Liver (tissue), 9 donors: ENCODE results near the gene MAP4K2. TPM values are rescaled to one million over a fixed set of nuclear protein-coding genes. Genes with fewer than 3 reads are reported as not detected.
A peak's percentile ranks its signal among the peaks of the same experiment; 100 is the strongest.

Experiments used
- DNase-seq: peaks from one replicate; pipeline ENCODE4 v3.0.0-alpha.2; 2017; ENCODE audit warnings: low spot score
- H3K27ac ChIP-seq, 2 donors: one replicate each; pipeline ENCODE4 v1.7.0; 2013; ENCODE audit warnings: inconsistent platforms in 2 of 2, low read length in 2 of 2, control low read depth in 1 of 2, low read depth in 1 of 2, mild to moderate bottlenecking in 1 of 2
- H3K27me3 ChIP-seq, 4 donors: one replicate each; pipeline versions ENCODE4 v1.6.1 to v1.7.0; 2013; ENCODE audit warnings: low read length in 3 of 4, inconsistent platforms in 1 of 4, mild to moderate bottlenecking in 1 of 4, moderate library complexity in 1 of 4; ENCODE audit not compliant: control insufficient read depth in 4 of 4, insufficient read depth in 4 of 4
- H3K36me3 ChIP-seq, 4 donors: one replicate each; pipeline versions ENCODE4 v1.6.1 to v1.7.0; 2013; ENCODE audit warnings: low read length in 3 of 4, mild to moderate bottlenecking in 3 of 4, low read depth in 1 of 4, moderate library complexity in 1 of 4; ENCODE audit not compliant: control insufficient read depth in 4 of 4, insufficient read depth in 3 of 4
- H3K4me1 ChIP-seq, 4 donors: one replicate each; pipeline versions ENCODE4 v1.6.1 to v1.7.0; 2013; ENCODE audit warnings: low read length in 3 of 4, mild to moderate bottlenecking in 3 of 4, moderate library complexity in 1 of 4; ENCODE audit not compliant: control insufficient read depth in 4 of 4, insufficient read depth in 4 of 4
- H3K4me3 ChIP-seq, 3 donors: one replicate each; pipeline versions ENCODE4 v1.6.1 to v1.7.0; 2013; ENCODE audit warnings: low read length in 3 of 3, control low read depth in 1 of 3, low read depth in 1 of 3, mild to moderate bottlenecking in 1 of 3
- H3K9ac ChIP-seq, 2 donors: one replicate each; pipeline ENCODE4 v1.7.0; 2013; ENCODE audit warnings: low read length in 2 of 2, mild to moderate bottlenecking in 2 of 2, moderate library complexity in 2 of 2, control low read depth in 1 of 2, low read depth in 1 of 2
- H3K9me3 ChIP-seq, 4 donors: one replicate each; pipeline versions ENCODE4 v1.6.1 to v1.7.0; 2013; ENCODE audit warnings: low read length in 3 of 4; ENCODE audit not compliant: control insufficient read depth in 4 of 4
- ATF3 ChIP-seq: IDR thresholded peaks from 2 replicates; pipeline ENCODE4 v1.6.1; 2016; ENCODE audit warnings: antibody characterized with exemption
- CTCF ChIP-seq: fragments of 150-350 bp; IDR thresholded peaks from 2 replicates; pipeline ENCODE4 v1.5.1; 2017; ENCODE audit warnings: improper control_type of control experiment, low read depth, low read length; ENCODE audit not compliant: missing input control
- EGR1 ChIP-seq, 2 donors: IDR thresholded peaks; 2 replicates each; pipeline ENCODE4 v1.6.1; 2016 to 2018; ENCODE audit warnings: antibody characterized with exemption in 2 of 2, low read depth in 2 of 2
- FOXA1 ChIP-seq: IDR thresholded peaks from 2 replicates; pipeline ENCODE4 v1.6.1; 2016; ENCODE audit warnings: antibody characterized with exemption
- FOXA2 ChIP-seq: IDR thresholded peaks from 2 replicates; pipeline ENCODE4 v1.6.1; 2016; ENCODE audit warnings: antibody characterized with exemption
- GABPA ChIP-seq, 2 donors: IDR thresholded peaks in 1 of 2; conservative IDR thresholded peaks in 1 of 2; 2 replicates each; pipeline ENCODE4 v1.6.1; 2016; ENCODE audit warnings: antibody characterized with exemption in 2 of 2, mild to moderate bottlenecking in 1 of 2, moderate library complexity in 1 of 2
- HNF4A ChIP-seq, 2 donors: conservative IDR thresholded peaks; 2 replicates each; pipeline ENCODE4 v1.6.1; 2016; ENCODE audit warnings: antibody characterized with exemption in 2 of 2, mild to moderate bottlenecking in 2 of 2
- HNF4G ChIP-seq: IDR thresholded peaks from 2 replicates; pipeline ENCODE4 v1.6.1; 2016; ENCODE audit warnings: antibody characterized with exemption
- JUND ChIP-seq, 2 donors: IDR thresholded peaks; 2 replicates each; pipeline ENCODE4 v1.6.1; 2016; ENCODE audit warnings: antibody characterized with exemption in 2 of 2
- NR2F2 ChIP-seq: IDR thresholded peaks from 2 replicates; pipeline ENCODE4 v1.6.1; 2016; ENCODE audit warnings: antibody characterized with exemption
- RAD21 ChIP-seq, 2 donors: IDR thresholded peaks; 2 replicates each; pipeline ENCODE4 v1.6.1; 2016; ENCODE audit warnings: antibody characterized with exemption in 2 of 2, mild to moderate bottlenecking in 2 of 2
- REST ChIP-seq: IDR thresholded peaks from 2 replicates; pipeline ENCODE4 v1.6.1; 2016; ENCODE audit warnings: antibody characterized with exemption, mild to moderate bottlenecking
- RXRA ChIP-seq, 2 donors: IDR thresholded peaks; 2 replicates each; pipeline ENCODE4 v1.6.1; 2017 to 2018; ENCODE audit warnings: antibody characterized with exemption in 2 of 2, mild to moderate bottlenecking in 1 of 2
- SP1 ChIP-seq: IDR thresholded peaks from 2 replicates; pipeline ENCODE4 v1.6.1; 2018; ENCODE audit warnings: antibody characterized with exemption, mild to moderate bottlenecking
- YY1 ChIP-seq: IDR thresholded peaks from 2 replicates; pipeline ENCODE4 v1.6.1; 2016; ENCODE audit warnings: antibody characterized with exemption, mild to moderate bottlenecking
- ZBTB33 ChIP-seq: IDR thresholded peaks from 2 replicates; pipeline ENCODE4 v1.6.1; 2016; ENCODE audit warnings: antibody characterized with exemption
- WGBS: extraction: QIAGEN DNeasy Blood & Tissue Kit; methylation state at CpG from one replicate; pipeline ENCODE4 v1.1.7; 2013; 5-methylcytosine and 5-hydroxymethylcytosine counted together
- polyA plus RNA-seq, 2 donors: library from polyadenylated mRNA; stranded (reverse) in 1 of 2; unstranded in 1 of 2; fragments of 200-250 nt in 1 of 2; fragments of >200 nt in 1 of 2; fragmentation: Nextera tagmentation in 1 of 2; extraction: Ambion mirVana in 1 of 2; gene quantifications; one replicate each; pipeline versions ENCODE4 v1.2.1 to v1.2.3, GENCODE V29; 2013 to 2015
- total RNA-seq, 2 donors: library from RNA; depleted of rRNA; stranded (reverse); fragments of >200 nt; gene quantifications; one replicate each; pipeline ENCODE4 v1.2.3, GENCODE V29; 2014
- donor health status: healthy.
- donor health status: healthy.
- donor health status: healthy.
- donor health status: healthy.
- donor health status: healthy.

MAP4K2 gene
- total and polyA plus RNA-seq, 4 donors: 2.1 to 6.9 (median 3.5) TPM

- no peak for TF ChIP-seq REST
- no peak for TF ChIP-seq EGR1 (IDR thresholded peaks at IDR 0.05; ENCODE audit: low read depth in 2 of 2)
- no peak for TF ChIP-seq HNF4A (conservative IDR thresholded peaks at IDR 0.05)
- no peak for TF ChIP-seq HNF4G
- TF ChIP-seq FOXA2: no peak
- TF ChIP-seq JUND (IDR thresholded peaks at IDR 0.05): no peak
- no peak for TF ChIP-seq RXRA (IDR thresholded peaks at IDR 0.05)
- no peak for TF ChIP-seq GABPA (IDR thresholded peaks at IDR 0.05 in 1 of 2, conservative IDR thresholded peaks at IDR 0.05 in 1 of 2)
- no peak for TF ChIP-seq NR2F2
- TF ChIP-seq RAD21 (IDR thresholded peaks at IDR 0.05): no peak
- no peak for TF ChIP-seq ATF3
- TF ChIP-seq SP1: no peak
These were observed 882 bp upstream of the MAP4K2 start (continued) for GRCh38 chr11:64803846-64804345.

GRCh38 chr11:64802370-64803157, 450 bp downstream of the MAP4K2 start:
- peak overlapping the region in 2 of 3 donors; percentile 35 to 67 for H3K4me3 ChIP-seq
- peaks cover 3 to 18% (median 10%) of the 10 kb centered on the region in 4 donors for H3K4me1 ChIP-seq
- peak overlapping the region; percentile 37 to 45 for H3K27ac ChIP-seq
- peaks cover 3 to 22% (median 7%) of the 10 kb centered on the region in 4 donors for H3K36me3 ChIP-seq
- WGBS: 20% methylated on average over 54 of the region's 54 CpGs
- H3K9me3 ChIP-seq: no peaks in the 10 kb centered on the region
- no peak for DNase-seq
- H3K27me3 ChIP-seq: no peaks in the 10 kb centered on the region
- no peak overlapping the region for H3K9ac ChIP-seq
- no peak for TF ChIP-seq CTCF
- TF ChIP-seq YY1: no peak
- TF ChIP-seq RAD21 (IDR thresholded peaks at IDR 0.05): no peak
- TF ChIP-seq ATF3: no peak
- TF ChIP-seq ZBTB33: no peak
- no peak for TF ChIP-seq HNF4A (conservative IDR thresholded peaks at IDR 0.05)
- TF ChIP-seq REST: no peak
- TF ChIP-seq SP1: no peak
- TF ChIP-seq NR2F2: no peak
- no peak for TF ChIP-seq GABPA (IDR thresholded peaks at IDR 0.05 in 1 of 2, conservative IDR thresholded peaks at IDR 0.05 in 1 of 2)
- no peak for TF ChIP-seq FOXA2
- TF ChIP-seq FOXA1: no peak
- no peak for TF ChIP-seq EGR1 (IDR thresholded peaks at IDR 0.05; ENCODE audit: low read depth in 2 of 2)
